MM.1S (cell line): ENCODE data around the gene ADNP.

Source experiments
- EZH2 ChIP-seq: fragments of 300-600 bp; sonication (generic); optimal IDR thresholded peaks from 2 replicates; pipeline ENCODE3; 2017; ENCODE audit warnings: low read depth, mild to moderate bottlenecking, antibody characterized with exemption, low read length, mixed read lengths
- TF ChIP-seq, protein P1 (sequence below): fragments of 300-600 bp; sonication (generic); IDR thresholded peaks from 2 replicates; pipeline ENCODE4 v1.5.1; 2016; ENCODE audit warnings: antibody characterized with exemption, low read length, mixed read lengths

DNA sequence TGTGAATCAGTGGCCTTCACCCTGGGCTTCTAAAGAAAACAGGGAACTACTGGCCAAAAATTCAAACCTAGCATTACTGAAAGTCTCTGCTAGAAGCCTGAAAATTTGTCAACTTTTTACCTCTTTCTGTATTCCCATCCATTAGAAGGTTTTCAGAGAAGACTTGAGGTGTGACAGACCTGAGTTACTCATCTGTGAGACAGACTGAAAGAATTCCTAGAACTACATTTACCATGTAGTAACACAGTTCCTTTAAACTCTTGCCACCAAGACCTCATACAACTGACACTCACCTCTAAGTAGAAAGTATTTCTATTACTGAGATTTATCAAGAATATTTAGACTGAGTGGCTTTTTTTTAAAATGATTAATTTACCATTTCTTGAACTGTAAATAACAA, 22.6 kb upstream of the ADNP start:
- TF ChIP-seq, protein P1, sequence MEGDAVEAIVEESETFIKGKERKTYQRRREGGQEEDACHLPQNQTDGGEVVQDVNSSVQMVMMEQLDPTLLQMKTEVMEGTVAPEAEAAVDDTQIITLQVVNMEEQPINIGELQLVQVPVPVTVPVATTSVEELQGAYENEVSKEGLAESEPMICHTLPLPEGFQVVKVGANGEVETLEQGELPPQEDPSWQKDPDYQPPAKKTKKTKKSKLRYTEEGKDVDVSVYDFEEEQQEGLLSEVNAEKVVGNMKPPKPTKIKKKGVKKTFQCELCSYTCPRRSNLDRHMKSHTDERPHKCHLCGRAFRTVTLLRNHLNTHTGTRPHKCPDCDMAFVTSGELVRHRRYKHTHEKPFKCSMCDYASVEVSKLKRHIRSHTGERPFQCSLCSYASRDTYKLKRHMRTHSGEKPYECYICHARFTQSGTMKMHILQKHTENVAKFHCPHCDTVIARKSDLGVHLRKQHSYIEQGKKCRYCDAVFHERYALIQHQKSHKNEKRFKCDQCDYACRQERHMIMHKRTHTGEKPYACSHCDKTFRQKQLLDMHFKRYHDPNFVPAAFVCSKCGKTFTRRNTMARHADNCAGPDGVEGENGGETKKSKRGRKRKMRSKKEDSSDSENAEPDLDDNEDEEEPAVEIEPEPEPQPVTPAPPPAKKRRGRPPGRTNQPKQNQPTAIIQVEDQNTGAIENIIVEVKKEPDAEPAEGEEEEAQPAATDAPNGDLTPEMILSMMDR = no peak
- no peak for TF ChIP-seq EZH2
